OCI-LY3 (cell line): ENCODE measurements around the gene NDUFB7.

Experiments
- CTCF ChIP-seq: fragments of 200-600, 300-600 bp; sonication (generic); IDR thresholded peaks from 2 replicates; pipeline ENCODE4 v1.5.1; 2014; ENCODE audit warnings: antibody characterized with exemption, low read length, low read depth
- EZH2phosphoT487 ChIP-seq: fragments of 200-600 bp; shearing (Covaris generic); IDR thresholded peaks from 2 replicates; pipeline ENCODE4 v1.6.1; 2018; ENCODE audit warnings: antibody characterized with exemption, mixed run types, low read depth

GRCh38 chr19:14561847-14562351, 10.0 kb downstream of the NDUFB7 start:
- TF ChIP-seq CTCF (no peak), EZH2phosphoT487 (no peak)
